GM12864 (cell line): Measurements from ENCODE around the gene CHD5.

Experiments
- DNase-seq: peaks from one replicate; pipeline ENCODE4 v3.0.0-alpha.2; 2011; ENCODE audit warnings: low read depth
- H3K4me3 ChIP-seq: 2 replicates; pipeline ENCODE4 v1.5.1; 2011; ENCODE audit warnings: mild to moderate bottlenecking, low read depth, low read length, control low read depth
- TF ChIP-seq, protein P1 (sequence below): IDR thresholded peaks from 2 replicates; pipeline ENCODE4 v1.5.1; 2011; ENCODE audit warnings: low read depth, mild to moderate bottlenecking, moderate library complexity, low read length, control low read depth, inconsistent platforms; ENCODE audit errors: missing control alignments

Gene CHD5

DNA sequence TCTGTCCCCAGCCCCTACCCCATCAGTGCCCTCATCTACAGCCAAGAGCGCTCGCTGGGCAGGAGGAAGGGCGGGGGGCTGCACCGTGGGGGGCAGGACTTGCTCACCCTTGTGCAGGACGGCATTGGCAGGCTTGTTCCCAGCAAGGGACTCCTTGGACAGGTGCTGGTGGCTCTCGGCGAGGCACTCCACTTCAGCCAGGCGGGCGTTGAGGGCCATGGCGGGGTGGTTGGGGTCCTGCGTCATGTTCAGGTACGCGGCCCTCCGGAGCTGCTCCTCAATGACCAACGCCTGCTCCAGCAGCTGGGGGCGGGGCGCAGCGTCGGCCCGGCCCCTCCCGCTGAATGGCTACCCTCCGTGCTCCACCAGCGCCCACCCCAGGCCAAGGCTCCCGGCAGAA is 70.4 kb downstream of the CHD5 start:
- TF ChIP-seq, protein P1, sequence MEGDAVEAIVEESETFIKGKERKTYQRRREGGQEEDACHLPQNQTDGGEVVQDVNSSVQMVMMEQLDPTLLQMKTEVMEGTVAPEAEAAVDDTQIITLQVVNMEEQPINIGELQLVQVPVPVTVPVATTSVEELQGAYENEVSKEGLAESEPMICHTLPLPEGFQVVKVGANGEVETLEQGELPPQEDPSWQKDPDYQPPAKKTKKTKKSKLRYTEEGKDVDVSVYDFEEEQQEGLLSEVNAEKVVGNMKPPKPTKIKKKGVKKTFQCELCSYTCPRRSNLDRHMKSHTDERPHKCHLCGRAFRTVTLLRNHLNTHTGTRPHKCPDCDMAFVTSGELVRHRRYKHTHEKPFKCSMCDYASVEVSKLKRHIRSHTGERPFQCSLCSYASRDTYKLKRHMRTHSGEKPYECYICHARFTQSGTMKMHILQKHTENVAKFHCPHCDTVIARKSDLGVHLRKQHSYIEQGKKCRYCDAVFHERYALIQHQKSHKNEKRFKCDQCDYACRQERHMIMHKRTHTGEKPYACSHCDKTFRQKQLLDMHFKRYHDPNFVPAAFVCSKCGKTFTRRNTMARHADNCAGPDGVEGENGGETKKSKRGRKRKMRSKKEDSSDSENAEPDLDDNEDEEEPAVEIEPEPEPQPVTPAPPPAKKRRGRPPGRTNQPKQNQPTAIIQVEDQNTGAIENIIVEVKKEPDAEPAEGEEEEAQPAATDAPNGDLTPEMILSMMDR = no peak
- H3K4me3 ChIP-seq = no peak overlapping the region
- no peak for DNase-seq

DNA sequence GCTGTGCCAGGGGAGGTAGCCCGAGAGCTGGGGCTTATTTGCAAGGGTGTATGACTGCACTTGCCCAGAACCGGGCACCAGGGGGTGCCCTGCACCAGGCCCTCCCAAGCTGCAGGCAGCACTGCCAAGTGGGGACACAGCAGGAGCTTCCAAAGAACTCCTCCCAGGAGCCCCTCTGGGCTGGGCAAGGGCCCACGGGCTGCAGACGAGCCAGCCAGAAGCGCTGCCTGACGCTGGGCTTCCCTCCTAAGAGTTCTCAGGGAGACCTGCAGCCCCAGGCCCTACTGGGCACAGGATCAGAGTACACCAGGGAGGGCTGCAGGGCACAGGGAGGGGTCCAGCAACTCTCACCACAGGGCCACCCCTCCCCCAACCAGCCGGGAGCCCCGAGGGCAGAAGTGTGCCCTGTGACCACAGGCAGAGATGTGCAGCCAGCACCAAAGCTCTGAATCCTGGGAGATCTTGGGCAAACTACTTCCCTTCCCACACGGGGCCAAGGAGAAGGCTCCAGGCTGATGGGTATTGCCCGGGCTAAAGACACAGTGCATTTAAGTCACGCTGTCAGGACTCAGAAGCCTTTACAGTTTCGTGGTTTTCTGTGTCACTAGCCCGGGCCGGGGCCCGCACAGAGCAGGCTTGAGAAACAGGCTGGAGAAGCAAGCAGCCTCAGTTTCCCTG is 71.0 kb downstream of the CHD5 start:
- TF ChIP-seq, protein P1 = peak; percentile 82
- no peak overlapping the region for H3K4me3 ChIP-seq
- peak; percentile 15 for DNase-seq

GRCh38 chr1:6108476-6108875 is 71.6 kb downstream of the CHD5 start:
- TF ChIP-seq, protein P1 = no peak
- no peak for DNase-seq

GRCh38 chr1:6107409-6108356 is 72.4 kb downstream of the CHD5 start:
- H3K4me3 ChIP-seq = no peak overlapping the region
- TF ChIP-seq, protein P1 = no peak
- no peak for DNase-seq

More at GRCh38 chr1:6108476-6108875, 71.6 kb downstream of the CHD5 start:
- no peak overlapping the region for H3K4me3 ChIP-seq

DNA sequence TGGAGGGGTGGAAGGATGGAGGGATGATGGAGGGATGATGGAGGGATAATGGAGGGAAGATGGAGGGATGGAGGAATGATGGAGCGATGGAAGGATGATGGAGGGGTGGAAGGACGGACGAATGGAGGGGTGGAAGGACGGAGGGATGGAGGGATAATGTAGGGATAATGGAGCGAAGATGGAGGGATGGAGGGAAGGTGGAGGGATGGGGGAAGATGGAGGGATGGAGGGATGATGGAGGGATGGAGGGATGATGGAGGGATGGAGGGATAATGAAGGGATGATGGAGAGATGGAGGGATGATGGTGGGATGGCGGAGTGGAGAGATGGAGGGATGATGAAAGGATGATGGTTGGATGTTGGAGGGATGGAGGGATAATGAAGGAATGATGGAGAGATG is 73.1 kb downstream of the CHD5 start:
- TF ChIP-seq, protein P1 = no peak
- no peak for DNase-seq
- H3K4me3 ChIP-seq = no peak overlapping the region

DNA sequence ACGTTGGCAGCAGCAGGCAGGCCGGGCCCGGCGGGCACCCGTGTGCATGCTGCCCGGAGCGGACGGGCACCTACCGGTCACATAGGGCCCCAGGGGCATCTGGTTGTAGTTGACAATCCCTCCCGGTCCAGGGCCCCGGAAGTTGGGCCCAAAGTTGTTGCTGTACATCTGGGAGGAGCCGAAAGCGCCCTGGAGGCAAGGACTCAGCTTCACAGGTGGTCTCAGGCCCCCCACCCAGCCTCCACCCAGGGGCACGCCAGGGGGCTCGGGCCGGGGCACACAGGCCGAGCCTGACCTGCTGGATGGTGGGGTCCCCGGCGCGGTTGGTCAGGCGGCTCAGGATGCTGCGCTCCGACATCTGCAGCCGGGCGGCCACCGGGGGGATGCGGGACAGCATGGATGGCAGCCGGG is 73.8 kb downstream of the CHD5 start:
- no peak overlapping the region for H3K4me3 ChIP-seq
- TF ChIP-seq, protein P1 = no peak
- DNase-seq = no peak
